Activated CD4-positive, alpha-beta T cell treated with anti-CD3 and anti-CD28 coated beads, Interleukin-2, amount 50 U/mL, for 48 hours (primary cell): ENCODE data around the gene FIS1.

Source experiments
- DNase-seq, 2 experiments: peaks; one replicate each; pipeline ENCODE4 v3.0.0-alpha.2; 2020

The FIS1 gene

DNA sequence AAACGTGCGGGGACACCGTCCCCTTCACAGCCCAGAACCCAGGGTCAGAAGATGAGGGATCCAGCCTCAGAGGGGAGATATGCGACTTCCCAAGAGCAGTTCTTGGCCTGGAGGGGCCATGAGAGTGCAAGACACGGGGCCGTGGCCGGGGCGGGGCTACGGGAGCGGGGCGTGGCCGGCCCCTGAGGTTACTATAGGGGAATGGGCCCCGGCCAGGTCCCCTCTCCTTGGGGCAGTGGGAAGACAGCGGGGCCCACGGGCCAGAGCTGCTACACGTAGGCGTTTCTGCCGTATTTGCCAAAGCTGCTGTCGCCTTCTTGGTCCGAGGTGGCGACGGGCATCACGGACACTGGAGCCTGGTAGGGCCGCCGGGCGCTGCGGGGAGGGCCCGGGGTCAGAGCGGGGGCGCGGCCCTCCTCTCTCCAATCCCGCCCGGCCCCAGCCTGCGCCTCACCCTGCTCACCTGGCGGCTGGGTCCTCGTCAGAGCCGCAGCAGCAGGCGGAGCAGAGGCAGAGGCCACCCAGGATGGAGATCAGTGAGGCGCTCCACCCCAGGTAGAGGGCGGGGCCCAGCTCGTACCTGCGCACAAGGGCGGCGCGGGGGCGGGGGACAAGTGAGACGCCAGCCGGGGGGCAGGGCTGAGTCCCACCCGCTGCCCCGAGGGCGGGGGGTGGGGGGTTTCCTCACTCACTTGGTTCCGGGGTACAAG is 12.6 kb downstream of the FIS1 start:
- no peak for DNase-seq

DNA sequence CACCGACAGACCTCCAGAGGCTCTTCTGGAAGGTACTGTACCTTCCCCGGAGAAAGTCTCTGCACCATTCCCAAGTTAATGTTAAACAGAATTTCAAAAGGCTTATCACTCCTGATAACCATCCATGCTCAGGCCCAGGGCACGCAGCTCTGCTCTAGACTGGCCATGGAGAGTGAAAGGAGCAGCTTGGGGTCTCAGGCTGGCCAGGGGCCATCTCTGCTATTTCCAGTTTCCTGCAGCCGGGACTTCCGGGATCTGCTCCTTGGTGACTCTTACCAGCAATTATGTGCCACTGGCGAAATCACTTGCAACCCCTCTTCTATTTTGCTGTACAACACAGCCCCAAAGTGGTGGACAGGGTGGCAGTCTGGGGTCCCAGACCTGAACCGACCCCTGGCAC is 13.2 kb downstream of the FIS1 start:
- DNase-seq, result no peak

DNA sequence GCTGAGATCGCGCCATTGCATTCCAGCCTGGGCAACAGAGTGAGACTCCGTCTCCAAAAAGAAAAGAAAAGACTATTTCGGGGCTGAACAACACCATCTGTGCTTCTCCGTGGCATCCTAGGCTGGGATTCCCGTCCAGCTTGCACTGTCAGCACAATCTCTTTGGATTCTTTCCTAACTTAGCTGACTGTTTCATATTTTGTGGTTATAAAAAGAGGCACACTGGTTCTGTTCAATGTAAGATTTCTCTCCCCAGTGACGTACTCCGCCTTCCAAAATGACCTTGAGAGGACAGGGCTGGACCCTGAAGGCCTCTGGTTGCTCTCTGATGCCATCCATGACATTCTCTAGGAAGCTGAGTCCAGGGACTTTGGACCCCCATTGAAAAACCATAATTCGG is 18.2 kb downstream of the FIS1 start:
- no peak for DNase-seq

DNA sequence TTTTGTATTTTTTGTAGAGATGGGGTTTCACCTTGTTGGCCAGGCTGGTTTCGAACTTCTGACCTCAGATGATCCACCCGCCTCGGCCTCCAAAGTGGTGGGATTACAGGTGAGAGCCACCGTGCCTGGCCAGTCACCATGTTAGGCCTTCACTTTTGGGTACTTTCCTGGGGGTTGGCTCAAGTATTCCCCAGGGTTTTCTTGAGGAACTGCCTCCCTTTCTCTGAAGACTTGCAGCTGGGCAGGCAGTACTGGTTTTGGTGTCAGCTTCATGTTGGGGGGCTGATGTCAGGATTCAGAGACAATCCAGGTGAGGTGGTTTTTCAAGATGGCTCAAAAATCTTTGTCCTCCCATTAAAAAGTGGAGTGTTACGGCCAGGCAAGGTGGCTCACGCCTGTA is 19.2 kb downstream of the FIS1 start:
- DNase-seq, result no peak

DNA sequence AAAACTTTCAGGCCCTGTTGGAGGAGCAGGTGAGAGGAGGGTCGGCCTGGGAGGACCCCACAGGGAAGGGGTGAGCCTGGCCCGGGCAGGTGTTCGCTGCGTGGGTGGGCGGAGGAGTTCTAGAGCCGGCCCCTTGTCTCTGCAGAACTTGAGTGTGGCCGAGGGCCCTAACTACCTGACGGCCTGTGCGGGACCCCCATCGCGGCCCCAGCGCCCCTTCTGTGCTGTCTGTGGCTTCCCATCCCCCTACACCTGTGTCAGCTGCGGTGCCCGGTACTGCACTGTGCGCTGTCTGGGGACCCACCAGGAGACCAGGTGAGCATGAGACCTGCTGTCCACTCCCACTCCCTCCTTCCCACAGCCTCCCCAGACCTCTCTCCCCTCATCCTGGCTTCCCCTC is 21.4 kb downstream of the FIS1 start:
- DNase-seq, result no peak

DNA sequence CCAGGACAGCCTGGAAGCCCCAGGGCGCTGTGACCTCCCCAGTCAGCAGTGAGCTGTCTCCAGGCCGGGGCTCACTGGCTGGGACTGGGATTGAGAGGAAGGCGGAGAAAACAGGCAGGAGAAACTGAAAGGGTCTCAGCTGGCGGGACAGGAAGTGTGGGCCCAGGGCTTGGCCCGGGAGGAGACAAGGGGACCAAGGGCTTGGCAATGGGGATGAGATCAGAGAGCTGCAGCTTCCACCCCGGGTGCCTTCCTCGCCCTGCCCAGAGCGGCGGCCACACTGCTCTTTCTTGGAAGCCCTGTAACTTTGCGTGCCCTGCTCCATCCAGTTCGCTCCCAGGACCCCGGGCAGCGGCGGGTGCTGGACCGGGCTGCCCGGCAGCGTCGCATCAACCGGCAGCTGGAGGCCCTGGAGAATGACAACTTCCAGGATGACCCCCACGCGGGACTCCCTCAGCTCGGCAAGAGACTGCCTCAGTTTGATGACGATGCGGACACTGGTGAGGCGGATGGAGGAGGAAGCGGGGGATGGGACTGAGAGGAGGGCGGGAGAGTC is 22.5 kb downstream of the FIS1 start:
- no peak for DNase-seq

DNA sequence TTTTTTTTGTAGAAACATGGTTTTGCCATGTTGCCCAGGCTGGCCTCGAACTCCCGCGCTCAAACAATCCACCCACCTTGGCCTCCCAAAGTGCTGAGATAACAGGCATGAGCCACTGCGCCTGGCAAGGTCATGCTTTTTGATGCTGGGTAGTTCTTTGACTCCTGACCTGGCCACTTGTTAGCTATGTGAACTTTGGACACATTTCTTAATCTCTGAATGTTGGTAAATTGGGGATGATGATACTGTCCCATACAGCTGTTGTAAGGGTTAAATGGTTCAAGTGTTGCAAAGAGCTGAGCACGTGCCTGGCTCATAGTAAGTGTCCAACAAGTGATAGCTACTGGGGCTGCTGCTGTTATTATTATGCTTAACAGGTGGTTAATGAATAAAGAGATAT is 24.6 kb downstream of the FIS1 start:
- DNase-seq, result no peak

DNA sequence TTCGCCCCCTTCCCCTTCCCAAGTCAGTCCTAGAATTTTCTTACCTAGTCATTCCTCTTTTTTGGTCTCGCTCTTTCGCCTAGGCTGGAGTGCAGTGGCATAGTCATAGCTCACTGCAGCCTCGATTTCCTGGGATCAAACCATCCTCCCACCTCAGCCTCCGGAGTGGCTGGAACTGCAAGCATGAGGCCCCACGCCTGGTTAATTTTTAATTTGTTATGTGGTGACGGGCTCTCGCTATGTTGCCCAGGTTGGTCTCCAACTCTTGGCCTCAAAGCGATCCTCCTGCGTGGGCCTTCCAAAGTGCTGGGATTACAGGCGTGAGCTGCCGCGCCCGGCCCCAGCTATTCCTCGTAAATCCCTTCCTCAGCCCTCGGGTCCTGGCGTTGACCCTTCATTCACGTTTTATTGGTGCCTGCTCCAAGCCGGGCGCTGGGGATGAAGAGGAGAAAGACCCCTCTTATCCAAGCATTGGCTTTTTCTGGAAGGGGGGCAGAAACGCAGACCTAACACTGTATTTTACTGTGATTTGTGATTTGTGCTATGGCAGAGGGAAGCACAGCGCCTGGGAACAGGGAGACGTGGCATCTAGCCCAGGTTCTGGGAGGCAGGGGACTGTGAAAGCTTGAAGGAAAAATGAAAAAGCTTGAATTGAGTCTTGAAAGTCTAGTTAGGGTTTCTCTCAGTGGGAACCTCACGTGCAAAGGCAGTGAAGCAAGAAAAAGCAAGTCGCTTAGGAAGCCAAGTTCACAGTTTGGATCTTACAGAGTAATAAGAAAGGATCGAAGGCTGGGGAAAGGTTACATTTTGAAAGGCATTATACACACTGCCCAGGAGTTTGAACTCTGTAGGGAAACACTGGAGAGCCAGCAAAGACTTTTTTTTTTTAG is 26.4 kb downstream of the FIS1 start:
- DNase-seq, result no peak

DNA sequence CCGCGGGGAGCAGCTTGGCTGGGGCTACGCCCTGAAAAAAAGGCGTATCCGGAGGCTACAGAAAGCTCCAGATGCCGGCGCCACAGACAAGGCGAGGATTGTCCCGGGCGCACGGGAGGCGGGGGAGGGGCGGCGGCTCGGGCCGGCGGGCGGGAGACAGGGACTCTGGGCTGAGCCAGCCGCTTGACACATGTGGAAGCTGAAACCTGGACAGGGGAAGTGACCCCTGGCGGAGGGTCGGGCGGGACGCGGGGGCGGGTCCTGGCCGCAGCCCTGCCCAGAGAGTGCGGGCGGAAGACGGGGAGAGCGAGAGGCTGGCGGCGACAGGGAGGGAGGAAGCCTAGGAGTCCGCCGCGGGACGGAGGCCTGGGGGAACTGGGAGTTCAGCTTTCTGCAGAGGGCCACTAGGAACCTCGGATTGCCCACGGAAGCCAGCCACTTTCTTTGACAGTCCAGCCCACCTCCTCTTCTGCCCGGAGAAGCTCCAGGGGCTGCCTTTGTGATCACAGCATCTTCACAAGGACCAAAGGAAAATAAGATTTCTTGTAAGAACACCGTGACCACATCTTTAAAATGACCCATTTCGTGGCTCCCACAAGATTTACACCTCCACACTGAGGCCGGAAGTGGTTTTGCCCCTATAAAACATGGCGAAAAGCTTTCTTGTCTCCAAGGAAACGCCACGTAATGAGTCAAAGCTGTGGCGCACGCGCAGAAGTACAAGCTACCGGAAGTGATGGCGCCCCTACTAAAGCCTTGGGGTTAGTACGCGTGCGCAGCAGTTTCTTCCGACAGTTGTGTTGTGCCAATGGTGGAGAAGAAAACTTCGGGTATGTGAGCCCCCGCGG is 27.3 kb downstream of the FIS1 start, which contains the start of the genes PLOD3 and ZNHIT1:
Gene PLOD3, minus strand, starts transcription at position 194 of the 848 bp plus-strand sequence. CDS start 307 bp downstream, outside the sequence.
Gene ZNHIT1, plus strand, starts transcription at position 778 of the 848 bp plus-strand sequence. Its CDS starts 31 bp downstream, at position 809.
- DNase-seq, result peak; percentile 93 to 96

DNA sequence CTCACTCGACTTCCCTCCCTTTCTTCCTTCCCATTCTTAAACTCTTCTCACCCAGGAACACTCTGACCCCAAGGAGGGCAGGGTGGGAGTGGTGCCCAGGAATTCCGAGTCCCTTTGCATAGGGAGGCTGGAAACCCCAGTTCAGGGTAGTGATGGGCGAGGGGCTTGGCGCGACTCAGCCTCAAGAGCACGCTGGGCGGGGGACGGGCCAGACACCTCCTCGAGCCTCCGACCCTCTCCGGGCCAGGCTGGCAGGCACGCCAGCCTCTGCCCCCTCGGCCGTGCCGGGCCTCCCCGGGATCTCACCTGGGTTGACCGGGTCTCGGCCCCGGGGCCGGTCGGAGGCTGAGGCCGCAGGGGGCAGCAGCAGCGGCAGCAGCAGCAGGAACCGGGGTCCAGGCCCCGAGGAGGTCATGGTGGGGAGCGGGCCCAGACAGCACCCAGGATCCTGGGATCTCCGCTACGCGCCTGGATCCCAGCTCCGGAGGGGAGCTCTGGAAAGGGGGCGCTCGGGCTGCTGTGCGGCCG is 28.0 kb downstream of the FIS1 start:
- no peak for DNase-seq

DNA sequence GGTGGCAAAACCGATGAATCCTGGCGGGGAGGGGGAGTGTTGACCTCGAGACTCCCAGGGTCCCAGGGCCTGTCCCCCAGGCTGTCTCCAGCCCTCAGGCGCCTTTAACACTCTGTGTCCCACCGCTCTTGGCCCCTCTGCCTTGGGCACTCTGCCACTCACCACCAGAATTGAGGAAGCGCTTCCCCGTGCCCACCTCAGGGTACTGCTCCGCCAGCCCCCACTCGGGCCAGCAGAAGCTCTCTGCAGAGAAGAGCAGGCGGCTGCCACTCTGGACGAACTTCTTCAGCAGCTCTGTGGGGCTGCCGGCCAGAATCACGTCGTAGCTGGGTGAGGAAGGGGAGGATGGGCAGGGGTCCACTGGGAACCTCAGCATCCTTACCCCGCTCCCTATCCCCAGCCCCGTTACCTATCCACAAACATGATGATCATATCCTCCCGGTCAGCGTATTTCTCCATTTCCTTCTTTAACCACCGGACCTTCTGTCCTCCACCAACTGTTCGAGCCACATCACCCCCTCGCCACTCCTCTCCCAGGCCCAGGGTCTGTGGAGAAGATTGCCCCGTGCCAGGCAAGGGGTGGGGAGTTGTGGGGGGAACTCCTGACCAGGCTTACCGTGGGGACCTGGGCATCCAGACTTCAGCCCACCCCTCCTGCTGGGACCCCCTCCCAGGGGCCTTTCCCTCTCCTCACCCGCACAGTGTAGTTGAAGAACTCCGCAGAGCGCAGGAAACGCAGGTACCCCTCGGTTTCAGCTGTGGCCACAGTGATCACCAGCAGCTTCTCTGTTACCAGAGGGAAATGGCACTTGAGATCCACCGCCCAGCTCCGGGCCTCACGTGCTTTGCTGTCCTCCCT is 28.7 kb downstream of the FIS1 start:
- peak in 1 of 2 experiments; percentile 20 for DNase-seq

DNA sequence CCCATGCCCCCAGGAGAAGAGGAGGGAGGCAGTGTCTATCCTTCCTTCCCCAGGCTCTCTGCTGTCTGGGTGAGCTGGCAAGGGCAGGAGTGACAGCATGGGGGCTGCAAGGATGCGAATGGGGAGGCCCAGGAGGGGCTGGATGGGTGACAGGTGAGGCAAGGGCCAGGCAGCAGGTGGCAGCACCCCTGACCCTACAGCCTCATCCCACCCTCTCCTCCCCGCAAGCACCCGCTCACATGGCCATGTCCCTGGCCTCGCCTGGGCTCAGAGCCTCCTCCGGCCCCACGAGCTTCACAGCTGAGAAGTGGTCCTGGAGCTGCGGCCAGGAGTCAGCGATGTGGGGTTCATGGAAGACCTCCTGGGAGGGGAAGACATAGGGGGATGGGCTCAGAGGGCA is 32.9 kb downstream of the FIS1 start:
- no peak for DNase-seq

DNA sequence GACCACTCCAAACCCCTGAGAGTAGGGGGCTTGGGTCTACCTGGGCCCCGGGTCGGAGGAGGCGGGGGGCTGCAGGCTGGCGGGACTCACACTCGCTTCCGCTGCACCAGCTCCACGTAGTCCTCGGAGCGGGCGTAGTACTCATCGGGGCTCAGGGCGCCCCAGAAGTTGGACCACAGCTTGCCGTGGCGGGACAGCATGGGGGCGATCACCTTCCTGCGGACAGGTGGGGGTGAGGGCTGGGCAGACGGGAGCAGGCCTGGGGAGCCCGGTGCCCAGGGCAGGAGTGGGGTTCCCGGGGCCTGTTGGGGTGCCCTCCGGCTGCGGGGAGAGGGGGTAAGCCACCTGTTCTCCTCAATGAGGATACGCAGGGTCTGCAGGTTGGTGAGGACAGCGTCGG is 33.4 kb downstream of the FIS1 start:
- no peak for DNase-seq

DNA sequence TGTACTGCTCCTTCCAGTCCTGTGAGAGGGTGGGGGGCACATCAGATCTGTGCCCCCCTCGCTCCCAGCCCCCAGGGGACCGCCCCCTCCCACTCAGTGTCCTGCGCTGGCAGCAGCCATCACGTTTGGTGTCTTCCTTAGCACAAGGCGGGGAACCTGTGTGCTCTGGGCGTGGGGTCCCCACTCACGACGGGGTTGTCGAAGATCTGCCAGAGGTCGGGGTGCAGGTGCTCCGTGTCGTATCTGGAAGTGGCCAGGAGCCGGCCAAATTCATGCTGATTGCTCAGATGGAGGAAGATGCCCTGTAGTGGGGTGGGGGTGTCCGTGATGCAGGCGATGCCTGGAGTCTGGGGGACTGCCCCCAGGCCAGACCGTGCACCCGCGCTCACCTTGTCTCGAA is 34.7 kb downstream of the FIS1 start:
- no peak for DNase-seq

DNA sequence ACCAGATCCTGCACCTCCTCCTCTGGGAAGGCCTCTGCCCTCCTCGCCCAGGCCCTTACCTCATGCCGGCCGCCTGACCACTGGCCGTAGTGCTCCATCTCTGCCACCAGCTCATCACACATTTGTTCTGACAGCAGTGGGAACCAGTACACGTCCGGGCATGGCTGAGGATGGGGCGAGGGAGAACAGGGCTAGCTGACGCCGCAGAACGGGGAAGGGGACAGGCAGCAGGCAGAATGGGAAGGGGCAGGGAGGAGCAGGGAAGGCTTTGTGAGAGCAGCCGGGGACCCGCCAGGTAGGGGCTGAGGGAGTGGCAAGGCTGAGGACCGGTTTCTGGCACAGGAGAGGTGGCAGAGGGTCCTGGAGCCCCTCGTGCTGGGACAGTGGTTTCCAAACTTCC is 36.1 kb downstream of the FIS1 start:
- no peak for DNase-seq

DNA sequence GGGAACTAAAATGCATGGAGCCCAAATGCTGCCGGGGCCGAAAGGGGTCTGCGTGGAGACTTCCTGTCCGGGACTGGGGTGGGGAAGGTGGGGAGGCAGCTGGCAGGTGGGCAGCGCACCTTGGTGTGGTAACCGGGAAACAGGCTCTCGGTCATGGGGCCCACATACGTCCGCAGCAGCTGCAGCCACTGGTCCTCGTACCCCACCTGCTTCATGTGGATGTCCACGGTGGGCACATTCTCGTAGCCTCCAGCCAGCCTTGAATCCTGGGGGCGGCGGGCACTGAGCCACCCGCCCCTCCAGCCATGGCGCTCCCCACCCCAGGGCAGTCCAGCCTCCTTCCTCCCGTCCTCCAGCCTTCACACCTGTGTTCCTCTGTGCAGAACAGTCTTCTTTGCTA is 37.4 kb downstream of the FIS1 start:
- no peak for DNase-seq

DNA sequence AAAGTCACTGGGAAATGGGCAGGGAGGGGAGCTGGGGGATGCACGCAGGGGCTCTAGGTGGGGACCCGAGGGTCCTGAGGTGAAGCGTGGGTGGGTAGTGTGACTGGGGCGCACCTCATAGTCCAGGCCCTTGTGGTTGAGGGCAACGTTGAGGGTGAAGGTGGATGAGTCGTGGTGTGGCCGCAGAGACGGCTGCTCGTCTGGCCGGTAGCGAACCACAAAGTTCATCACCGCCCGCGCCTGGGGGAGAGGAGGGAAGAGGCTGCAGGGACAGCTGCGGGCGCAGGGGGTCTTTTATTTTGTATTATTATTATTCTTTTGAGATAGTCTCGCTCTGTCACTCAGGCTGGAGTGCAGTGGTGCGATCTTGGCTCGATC is 38.2 kb downstream of the FIS1 start:
- DNase-seq, result no peak

DNA sequence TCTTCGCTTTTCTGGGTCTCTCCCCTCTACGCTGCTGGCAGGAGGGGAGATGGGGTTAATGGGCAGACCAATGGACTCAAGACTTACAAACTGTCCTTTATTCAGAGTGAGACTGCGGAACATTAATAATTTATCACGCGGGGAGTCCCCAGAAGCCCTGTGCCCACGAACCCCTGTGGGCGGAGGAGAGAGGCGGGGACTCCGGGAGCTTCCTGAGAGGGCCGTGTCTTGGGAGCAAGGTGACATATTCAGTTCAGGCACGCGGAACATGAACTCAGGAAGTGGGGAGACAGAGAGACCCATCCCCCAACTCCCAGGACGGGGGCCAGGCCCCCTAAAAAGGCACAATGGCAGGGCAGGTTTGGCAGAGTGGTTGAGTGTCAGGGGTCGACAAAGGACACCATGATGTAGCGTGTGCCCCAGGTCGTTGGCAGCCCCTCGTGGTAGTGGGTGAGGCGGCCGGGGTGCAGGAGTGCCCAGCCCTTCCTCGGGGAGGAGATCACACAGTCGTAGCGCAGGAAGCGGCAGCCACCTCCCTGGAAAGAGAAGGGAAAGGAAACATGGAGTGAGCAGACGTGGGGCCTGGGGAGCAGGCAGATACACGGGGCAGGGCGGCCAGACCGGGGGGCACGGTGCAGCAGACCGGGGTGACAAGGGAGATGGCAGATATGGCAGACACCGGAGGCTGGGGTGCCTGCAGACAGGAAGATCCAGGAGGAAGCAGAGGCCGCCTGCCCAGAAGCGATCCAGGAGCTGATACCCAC is 38.8 kb downstream of the FIS1 start:
- DNase-seq, result no peak

DNA sequence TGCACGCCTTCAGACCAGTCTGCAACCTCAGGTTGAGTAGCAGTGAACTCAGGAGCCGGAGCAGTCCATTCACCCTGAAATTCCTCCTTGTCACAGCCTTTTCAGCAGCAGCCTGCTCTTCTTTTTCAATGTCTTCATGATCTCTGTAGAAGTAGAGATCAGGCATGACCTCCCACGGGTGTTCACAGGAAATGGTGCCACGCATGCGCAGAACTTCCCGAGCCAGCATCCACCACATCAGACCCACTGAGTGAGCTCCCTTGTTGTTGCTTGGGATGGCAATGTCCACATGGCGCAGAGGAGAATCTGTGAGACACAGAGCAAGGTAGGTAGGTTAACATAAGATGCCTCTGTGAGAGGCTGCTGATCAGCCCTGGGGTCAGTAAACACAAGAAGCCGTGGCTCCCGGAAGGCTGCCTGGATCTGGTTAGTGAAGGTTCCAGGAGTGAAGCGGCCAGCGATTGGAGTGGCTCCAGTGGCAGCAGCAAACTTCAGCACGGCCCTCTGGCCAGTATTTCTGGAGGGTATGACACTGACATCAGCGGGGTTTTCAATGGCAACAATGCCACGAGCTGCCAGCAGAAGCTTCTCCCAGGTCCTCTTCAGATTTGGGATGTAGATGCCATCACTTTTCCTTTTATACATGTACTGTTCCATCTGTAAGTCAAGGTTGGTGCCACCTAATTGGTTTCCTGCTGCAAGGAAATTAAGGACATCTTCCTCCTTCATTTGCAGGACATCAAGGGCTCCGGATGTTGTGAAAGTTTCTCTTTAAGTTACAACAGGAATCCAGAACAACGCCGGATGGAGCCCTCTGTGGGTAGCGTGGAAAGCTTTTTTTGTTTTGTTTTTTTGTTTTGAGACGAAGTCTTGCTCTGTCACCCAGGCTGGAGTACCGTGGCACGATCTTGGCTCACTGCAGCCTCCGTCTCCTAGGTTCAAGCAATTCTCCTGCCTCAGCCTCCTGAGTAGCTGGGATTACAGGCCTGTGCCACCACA is 40.8 kb downstream of the FIS1 start:
- peak; percentile 27 to 36 for DNase-seq

DNA sequence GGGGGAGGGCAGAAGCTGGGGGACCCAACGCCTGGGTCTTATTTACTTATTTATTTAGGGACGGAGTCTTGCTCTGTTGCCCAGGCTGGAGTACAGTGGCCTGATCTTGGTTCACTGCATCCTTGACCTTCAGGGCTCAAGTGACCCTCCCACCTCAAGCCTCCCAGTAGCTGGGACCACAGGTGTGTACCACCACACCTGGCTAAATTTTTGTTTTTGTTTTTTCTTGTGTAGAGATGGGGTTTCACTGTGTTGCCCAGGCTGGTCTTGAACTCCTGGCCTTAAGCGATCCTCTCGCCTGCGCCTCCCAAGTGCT is 42.3 kb downstream of the FIS1 start:
- DNase-seq, result no peak
